Stimulated activated CD4-positive, alpha-beta T cell treated with anti-CD3 and anti-CD28 coated beads, Interleukin-4, amount 100 ng/mL, for 48 hours (primary cell): ENCODE results near the gene RAD51AP2.
"Not testable (repeated sequence)": the region's sequence is repeated elsewhere in the genome, so short reads cannot be mapped to it uniquely, and the experiment has no call there.

Experiments used
- DNase-seq, 2 donors: peaks; one replicate each; pipeline ENCODE4 v3.0.0-alpha.2; 2020; ENCODE audit warnings: low read depth in 2 of 2

The RAD51AP2 gene

GRCh38 chr2:17538022-17538843 lies 20.0 kb upstream of the RAD51AP2 start:
- DNase-seq = no peak

DNA sequence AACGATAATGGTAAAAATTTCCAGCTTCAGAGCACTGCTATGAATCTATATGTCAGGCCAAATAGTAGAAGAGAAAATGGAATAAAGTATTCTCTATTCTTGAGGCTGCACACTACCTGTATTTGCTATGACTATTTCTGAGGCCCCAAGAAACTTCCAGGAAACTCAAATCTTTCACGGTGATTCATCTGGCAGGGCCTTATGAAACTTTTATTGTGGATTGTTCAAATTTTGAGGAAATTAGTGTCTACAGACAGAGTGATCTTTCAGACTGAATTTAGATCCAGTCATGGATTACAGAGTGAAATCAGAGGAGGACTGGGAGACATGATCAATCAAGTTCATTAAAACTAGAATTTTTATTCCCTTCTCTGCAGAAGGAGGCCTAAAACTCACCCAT lies 18.2 kb upstream of the RAD51AP2 start:
- no peak for DNase-seq

DNA sequence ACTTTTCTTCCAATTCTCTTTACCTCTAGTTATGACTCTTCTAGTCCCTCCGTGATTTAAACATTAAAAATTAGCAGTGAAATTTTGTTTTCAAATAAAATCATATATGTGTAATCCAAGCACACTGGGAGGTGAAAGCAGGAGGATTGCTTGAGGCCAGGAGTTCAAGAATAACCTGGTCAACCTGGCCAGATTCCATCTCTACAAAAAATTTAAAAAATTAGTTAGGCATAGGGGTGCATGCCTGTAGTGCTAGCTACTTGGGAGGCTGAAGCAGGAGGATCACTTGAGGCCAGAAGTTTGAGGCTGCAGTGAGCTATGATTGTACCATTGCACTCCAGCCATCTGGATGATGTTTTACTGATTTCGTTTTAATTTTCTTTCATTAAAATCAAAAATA lies 15.3 kb upstream of the RAD51AP2 start:
- no peak for DNase-seq

DNA sequence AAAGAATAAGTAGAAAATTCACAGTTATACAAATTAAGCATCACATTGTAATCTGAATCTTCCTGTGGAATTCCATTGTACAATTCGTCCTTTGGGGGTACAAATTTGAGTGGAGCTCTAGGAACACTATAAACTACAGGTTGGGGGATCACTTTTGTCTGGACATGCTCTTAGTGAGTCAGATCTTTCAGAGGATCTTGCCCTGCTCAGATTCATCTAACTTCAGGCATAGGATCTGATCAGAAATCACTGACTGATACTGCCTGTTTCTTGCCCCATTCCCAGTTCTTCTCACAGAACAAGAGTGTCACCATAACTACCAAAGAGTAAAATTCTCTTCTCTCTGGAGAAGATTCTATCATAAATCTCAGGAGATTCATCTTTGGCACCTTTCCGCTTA lies 11.5 kb upstream of the RAD51AP2 start:
- no peak for DNase-seq

DNA sequence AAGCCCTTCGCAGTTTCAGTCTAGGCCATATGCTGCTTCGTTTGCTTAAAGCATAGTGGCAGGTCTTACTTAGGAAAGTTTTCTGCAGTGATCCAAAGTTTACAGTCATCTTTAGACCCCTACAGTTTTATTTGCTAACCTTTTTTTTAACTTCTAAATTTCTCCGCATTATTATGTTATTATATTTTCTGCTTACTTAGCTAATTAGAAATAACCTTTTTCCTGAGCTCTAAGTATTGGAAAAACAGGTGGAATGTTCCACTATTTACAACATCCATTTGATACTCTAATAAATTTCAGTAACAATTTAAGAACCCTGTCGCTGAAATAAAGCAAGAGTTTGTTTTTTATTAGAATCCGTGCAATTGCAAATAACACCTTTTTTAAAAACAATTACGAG lies 4.1 kb upstream of the RAD51AP2 start:
- DNase-seq = no peak

GRCh38 chr2:17521621-17522020 lies 3.4 kb upstream of the RAD51AP2 start:
- no peak for DNase-seq

- no peak for DNase-seq
Observed at GRCh38 chr2:17520761-17521160, 2.5 kb upstream of the RAD51AP2 start.

- DNase-seq = no peak
Observed at GRCh38 chr2:17519486-17519885, 1.2 kb upstream of the RAD51AP2 start.

GRCh38 chr2:17517481-17518211 lies 594 bp downstream of the RAD51AP2 start:
- no peak for DNase-seq

DNA sequence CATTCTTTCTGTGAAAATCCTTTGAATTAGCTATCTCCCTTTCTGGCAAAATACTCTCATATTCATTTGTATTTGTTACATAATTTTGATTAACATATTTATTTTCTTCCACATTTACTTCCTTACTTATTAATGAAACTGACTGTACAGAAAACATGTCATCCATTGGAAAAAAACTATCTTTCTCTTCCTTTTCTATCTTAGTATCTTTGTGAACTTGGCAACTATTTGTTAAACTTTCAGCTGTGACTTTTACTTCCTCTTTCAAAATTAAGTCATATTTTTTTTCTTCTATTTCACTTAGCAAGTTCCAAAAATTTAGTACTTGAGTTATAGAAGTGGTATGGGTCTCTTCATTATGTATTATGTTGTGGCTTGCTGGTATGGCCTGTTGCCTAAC lies 2.6 kb downstream of the RAD51AP2 start:
- no peak for DNase-seq

- no peak for DNase-seq
Observed at GRCh38 chr2:17506736-17507616, 11.3 kb downstream of the RAD51AP2 start.

DNA sequence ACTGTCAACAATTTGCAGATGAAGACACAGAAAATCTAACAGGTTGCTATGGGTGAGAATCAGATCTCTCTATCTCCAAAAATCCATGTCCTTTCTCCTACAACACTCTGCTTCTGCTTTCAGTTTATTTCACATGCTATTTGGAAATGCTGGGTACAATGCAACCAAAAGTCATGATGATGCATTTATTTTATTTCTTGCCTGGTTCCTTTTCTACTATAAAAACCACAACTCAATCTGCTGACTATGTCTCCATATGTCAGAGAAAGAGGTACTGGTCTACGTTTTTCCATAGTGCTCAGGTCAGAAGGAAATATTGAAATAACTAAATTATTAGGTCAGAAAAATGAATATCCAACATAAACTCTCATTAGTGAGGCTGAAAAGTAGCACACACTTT lies 20.5 kb downstream of the RAD51AP2 start:
- no peak for DNase-seq

DNA sequence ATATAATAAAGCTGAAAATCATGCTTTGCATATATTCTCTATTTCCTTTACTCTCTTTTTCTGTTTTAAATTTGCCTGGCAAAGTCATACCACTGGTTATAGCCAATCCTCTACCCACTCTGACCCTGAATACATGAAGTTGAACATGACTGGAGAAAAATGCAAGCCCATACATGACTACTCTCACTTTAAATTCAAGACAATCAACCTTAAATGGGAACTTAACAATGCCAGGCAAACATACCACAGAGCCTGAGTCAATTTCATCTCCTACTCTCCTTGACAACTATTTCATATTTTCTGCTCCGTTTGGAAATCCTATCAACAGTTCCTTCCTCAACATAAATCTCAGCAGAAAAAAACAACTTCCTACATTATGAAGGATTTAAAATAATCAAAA lies 22.6 kb downstream of the RAD51AP2 start:
- DNase-seq = no peak

DNA sequence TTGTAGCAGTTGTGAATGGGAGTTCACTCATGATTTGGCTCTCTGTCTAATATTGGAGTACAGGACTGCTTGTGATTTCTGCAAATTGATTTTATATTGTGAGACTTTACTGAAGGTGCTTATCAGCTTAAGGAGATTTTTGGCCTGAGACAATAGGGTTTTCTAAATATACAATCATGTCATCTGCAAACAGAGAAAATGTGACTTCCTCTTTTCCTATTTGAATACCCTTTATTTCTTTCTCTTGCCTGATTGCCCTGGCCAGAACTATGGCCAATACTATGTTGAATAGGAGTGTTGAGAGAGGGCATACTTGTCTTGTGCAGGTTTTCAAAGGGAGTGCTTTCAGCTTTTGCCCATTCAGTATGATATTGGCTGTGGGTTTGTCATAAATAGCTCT lies 28.1 kb downstream of the RAD51AP2 start:
- DNase-seq = not testable (repeated sequence)

DNA sequence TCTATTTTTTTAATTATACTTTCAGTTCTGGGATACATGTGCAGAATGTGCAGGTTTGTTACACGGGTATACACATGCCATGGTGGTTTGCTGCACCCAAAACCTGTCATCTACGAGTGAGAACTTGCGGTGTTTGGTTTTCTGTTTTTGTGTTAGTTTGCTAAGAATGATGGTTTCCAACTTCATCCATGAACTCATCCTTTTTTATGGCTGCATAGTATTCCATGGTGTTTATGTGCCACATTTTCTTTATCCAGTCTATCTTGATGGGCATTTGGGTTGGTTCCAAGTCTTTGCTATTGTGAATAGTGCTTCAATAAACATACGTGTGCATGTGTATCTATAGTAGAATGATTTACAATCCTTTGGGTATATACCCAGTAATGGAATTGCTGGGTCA lies 29.6 kb downstream of the RAD51AP2 start:
- not testable (repeated sequence) for DNase-seq

GRCh38 chr2:17483496-17483895 lies 34.7 kb downstream of the RAD51AP2 start:
- no peak for DNase-seq

GRCh38 chr2:17482651-17483050 lies 35.6 kb downstream of the RAD51AP2 start:
- no peak for DNase-seq

DNA sequence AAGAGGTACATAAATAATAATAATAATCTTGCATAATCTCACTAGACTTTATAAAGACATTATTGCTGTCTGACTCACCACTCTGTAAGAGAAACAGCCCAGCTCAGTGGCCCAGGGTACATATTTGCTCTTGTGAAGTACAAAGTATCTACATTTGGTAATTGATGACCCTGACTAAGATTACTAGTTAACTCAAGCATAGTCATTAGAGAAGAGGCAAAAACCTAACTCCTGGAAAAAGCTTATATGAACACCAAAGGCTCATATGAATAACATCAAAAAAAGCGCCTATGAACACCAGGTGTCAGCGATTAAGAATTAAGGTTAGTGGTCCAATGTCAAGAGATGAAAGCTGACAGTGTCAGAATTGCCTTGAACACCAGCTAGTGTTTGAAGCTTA lies 38.4 kb downstream of the RAD51AP2 start:
- no peak for DNase-seq

- DNase-seq = no peak
Observed at GRCh38 chr2:17476830-17477229, 41.4 kb downstream of the RAD51AP2 start.

DNA sequence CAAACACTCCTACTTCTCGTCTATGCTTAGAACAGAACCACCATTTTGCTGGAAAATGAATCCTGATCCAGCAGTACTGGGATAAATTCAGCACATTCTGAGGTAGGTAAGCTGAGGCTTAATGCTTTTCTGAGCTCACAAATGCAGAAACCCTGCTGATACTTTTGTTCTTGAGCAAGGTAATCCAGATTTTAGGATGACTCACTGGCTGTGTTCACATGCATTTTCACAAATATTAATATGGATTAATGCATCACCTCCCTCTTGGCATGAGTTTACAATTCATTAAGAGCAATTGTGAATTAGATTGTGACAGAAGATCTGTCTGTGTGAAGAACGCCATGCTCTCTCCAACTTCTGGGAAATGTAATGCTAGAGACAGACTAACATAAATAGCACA lies 42.2 kb downstream of the RAD51AP2 start:
- DNase-seq = no peak

DNA sequence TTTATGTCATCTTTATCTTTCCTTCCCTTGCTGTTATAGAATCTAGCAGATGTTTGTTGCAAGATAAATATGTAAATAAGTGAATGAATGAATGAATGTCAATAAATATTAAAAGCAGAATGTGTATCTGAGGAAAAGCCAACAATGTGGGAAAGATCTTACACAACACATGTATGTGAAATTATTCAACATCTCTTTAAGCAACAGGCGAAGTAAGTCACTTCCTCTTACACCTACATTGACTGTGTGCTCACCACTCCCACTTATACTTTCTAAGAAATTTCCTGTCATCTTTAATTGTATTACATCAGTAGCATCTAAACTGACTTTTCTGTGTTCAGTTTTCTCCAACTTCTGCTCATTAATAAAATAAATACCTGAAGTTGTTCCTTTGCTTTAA lies 43.0 kb downstream of the RAD51AP2 start:
- no peak for DNase-seq

DNA sequence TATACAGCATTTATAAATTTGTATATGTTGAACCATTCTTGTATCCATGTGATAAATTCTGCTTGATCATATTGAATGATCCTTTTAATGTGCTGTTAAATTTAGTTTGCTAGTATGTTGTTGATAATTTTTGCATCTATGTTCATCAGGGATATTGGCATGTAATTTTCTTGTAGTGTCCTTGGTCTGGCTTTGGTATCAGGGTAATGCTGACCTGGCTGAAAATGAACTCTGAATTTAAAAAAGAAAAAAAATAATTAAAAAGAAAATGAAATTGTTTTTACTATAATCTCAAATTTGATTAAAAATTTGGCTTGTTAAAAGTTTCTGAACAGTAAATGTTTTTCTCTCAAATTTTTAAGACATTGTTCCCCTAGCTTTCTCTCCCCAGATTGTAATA lies 46.3 kb downstream of the RAD51AP2 start:
- no peak for DNase-seq
